ENCODE data around the gene CNTN5.

Gene CNTN5

DNA sequence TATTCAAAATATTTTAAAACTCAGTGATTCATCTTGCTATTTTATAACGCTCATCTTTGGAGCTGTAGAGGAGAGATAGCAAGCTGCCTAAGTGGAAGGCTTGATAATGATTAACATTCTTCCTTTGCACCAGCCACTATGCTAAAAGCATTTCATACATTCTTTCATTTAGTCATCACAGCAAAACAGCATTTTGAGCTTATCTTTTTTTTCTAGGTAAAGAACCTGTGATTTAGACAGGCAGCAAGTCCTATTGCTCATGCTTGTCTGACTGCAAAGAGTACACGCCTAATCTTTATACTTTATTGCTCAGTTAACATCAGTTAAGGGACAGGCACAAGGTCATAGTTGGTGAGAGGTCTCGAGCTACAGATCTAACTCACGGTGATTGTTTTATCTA is 953.2 kb downstream of the CNTN5 start:
- DNase-seq, result no peak

- DNase-seq, result no peak
Observed at GRCh38 chr11:99979042-99979441, 958.3 kb downstream of the CNTN5 start.

DNA sequence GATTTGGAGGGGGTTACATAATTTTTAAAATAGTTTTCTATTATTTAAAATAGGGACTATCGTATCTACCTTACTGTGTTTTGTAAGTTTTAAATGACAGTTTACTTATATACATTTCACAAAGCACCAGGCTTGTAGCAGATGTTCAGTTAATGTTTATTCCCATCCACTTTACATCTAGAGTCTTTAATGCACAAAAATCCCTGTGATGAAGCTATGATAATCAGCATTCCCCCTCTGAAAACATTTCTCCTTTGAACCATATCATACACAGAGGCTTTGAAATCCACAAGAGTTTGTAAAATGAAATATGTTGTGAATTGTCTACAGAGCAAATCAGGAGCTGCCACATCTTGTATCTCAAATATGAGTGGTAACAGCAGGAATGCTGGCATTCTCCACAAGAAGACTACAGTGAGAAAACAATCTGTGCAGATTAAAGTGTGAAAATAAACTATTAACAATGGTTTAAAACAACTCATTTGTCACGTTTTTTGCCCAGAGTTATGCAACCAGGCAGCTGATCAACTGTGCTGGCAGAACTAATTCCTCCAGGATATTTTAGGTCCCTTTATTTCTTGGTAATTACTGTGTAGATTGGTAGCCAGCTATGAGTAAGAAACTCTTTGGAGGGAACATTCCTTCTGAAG is 967.2 kb downstream of the CNTN5 start:
- DNase-seq, result no peak

DNA sequence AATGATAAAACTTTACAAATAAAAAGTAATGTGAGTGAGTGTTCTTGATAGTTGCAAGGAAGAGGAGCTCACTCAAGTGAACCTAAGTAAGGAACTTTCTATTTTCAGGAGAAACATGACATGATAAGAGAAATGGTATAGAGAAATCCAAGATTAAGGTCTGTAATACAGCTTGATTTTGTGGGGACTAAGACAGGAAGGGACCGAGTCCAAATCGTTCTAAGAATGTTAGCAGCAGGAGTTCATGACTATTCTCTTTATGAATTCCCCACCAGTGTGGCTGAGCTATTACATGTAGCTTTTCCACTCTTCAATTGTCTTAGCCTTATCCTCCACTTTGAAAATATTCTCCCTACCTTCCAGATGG is 967.7 kb downstream of the CNTN5 start:
- no peak for DNase-seq

DNA sequence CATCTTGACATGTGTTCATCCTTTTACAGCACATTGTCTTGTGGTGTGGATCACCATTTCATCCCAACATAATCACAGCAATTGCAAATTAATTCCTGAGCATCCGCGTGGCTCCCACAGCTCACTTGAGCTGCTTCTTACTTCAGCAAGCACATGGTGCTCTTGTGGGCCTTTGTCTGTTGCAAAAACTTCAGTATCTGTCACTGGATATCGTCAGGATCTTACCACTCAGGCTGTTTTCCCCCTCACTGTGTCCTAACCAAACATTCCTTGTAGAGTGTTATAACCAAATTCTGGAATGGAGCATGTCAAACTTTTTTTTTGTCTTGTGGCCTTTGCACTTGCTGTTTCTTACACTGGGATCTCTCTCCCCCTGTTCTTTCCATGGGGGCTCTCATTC is 983.2 kb downstream of the CNTN5 start:
- no peak for DNase-seq

- DNase-seq, result no peak
Observed at GRCh38 chr11:100004541-100004940, 983.8 kb downstream of the CNTN5 start.

DNA sequence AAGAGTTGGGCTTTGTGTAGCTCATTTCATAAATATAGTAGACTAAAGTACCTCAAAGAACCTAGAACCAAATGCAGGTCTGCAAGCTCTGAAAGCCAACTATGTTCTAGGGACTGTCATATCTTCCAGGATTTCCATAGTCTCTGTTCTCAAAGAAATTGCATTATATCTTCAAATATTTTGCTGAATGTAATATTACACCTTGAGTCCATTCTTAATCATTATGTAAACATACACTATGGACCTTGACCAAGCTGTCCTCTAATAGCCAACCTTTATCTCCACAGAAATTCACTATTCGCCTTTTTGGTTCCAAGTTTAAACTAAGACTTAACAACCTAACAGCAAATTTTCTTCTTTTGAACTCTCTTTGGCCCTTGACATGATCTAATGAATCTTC is 987.7 kb downstream of the CNTN5 start:
- no peak for DNase-seq

- no peak for DNase-seq
Observed at GRCh38 chr11:100009728-100010127, 989.0 kb downstream of the CNTN5 start.

GRCh38 chr11:100010393-100010792 is 989.6 kb downstream of the CNTN5 start:
- DNase-seq, result no peak

DNA sequence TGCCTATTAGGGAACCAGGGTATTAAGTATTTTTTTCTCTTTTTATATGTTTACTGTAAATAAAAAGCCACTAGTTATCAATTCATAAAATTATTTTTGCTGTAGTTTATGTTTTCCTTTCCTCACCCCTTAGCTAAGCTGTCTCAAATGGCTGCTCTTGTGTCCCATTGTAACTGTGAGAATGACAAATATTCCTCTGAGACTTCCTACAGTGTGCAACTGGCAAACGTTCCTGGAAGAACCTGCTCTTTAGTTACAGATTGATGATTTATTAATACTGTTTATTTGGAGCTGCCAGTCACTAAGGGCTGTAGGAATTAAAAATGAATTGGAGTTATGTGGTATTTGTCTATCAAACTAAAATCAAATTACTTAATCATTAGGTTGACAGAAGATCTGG is 990.9 kb downstream of the CNTN5 start:
- no peak for DNase-seq

DNA sequence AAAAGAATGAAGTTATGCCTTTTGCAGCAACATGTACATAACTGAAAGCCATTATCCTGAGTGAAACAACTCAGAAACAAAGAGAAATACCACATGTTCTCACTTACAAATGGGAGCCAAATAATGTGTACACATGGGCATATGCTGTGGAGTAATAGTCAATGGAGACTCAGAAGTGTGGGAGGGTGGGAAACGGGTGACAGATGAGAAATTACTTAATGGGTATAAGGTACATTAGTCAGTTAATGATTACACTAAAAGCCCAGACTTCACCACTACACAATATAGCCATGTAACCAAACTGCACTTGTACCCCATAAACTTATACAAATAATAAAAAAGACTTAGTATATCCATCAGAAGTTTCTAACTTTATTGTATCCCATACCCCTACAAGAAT is 992.3 kb downstream of the CNTN5 start:
- DNase-seq, result no peak

DNA sequence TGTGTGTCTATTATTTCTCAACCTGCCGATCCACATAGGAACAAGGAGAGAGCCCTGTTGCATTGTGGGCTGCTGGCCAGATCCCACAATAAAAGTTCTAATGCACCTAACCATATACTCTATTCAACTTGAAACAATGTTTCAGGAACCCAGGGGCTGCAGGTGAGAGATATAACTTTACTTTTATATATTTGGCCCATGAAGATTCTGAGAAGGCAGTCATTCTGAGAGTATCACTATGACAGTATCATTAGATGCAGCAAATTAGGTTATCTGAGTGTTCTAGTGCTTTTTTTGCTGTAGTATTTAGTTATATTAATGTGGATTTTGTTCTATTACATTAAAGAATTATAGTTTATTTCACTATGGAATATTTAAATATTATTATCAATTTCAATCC is 1011.2 kb downstream of the CNTN5 start:
- no peak for DNase-seq

DNA sequence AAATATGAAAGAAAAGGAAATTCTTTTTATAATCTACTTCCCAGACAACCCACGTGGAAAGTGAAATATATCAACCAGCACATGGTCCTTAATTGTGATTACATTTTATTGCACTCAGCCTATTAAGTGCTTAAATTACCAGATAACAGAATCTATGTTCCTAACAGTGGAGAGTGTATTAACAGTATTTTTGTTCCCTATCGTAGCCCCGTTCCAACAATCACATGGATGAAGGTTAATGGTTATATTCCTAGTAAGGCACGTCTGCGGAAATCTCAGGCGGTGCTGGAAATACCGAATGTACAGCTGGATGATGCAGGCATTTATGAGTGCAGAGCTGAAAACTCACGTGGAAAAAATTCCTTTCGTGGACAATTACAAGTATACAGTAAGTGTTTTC is 1040.3 kb downstream of the CNTN5 start:
- DNase-seq, result no peak

DNA sequence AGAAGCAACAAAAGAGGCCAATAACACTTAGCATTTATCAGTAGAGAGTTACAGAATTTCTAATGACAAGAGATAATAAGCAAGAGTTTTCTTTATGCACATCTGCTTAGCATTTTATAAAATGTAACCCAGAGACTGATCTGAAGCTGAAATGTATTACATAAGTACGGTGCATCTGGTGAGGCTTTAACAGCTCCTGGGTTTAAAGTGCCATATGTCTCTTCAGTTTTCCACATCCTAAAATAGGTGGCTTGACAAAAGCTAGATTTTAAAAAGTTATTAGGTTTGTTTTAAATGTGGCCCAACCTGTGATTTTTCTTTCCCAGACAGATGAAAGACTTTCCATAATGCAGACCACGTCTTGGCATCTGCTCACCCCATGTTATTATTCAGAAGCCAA is 1045.7 kb downstream of the CNTN5 start:
- DNase-seq, result no peak

- DNase-seq, result no peak
Observed at GRCh38 chr11:100068116-100068515, 1047.4 kb downstream of the CNTN5 start.

- no peak for DNase-seq
Observed at GRCh38 chr11:100072131-100072530, 1051.4 kb downstream of the CNTN5 start.

DNA sequence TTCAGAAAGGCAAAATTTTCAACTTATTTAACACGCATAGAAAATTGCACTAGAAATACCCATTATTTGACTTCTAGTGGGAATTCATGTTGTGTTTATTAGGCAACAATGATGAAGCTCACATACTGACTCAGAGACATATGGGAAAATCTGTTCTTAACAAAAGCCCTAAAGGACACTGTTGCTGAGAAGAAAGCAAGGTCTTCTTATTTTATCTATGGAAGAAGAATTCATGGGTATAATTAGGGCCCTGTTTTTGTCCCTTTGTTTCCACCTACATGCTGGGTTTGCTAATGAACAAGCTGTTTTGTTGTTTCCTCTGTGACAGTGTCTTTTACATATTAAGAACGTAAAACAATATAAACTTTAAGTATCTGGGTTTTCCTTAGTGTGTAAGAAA is 1059.6 kb downstream of the CNTN5 start:
- no peak for DNase-seq

- DNase-seq, result no peak
Observed at GRCh38 chr11:100080821-100081220, 1060.1 kb downstream of the CNTN5 start.

DNA sequence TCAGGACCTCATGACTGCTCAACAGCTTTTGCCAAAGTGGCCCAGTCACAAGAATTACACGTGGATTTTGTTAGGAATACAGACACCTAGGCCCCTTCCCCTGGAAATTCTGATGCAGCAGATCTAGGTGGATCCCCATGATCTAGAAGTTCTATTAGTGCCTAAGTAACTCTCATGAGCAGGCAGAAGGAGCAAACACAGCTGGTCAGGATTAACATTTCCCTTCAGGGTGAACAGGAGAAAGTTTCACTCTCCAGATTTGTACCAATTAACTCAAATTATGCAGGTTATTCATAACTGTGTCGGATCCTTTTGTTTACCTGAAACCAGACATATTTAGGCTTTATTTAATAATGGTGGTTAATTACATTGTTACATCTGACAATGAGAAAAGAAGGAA is 1072.9 kb downstream of the CNTN5 start:
- DNase-seq, result no peak

DNA sequence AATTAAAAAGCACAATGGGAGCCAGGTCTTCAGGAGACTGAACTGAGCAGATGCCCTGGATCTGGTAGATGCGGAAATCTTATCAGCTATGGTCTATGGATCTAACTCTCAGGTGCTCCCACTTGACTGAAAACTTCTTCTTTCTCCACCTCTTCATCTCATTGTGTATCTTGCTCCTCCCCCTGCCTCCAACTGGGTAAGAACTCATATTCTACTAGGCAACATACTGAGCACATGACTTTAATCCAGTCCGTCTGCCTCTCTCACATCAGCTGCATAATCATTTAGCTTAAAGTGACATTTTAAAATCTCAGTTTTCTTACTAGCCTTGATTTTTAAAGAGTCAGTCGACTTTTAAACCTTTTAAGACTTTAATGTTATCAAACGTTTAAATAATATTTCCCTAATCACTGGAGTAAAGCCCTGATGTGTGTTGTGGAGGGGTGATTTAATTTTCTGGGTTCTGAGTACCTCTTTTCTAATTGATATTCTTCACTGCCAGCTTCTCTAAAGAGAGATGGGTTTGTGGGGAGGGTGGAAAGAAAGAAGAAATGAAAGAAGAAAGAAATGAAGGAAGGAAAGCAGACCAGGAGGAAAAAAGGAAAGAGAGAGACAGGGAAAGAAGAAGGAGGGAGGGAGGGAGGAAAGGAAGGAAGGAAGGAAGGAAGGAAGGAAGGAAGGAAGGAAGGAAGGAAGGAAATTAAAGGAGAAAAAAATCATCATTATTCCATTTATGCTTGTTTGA is 1073.5 kb downstream of the CNTN5 start:
- no peak for DNase-seq

GRCh38 chr11:100095809-100096208 is 1075.1 kb downstream of the CNTN5 start:
- no peak for DNase-seq

- no peak for DNase-seq
Observed at GRCh38 chr11:100098560-100098959, 1077.8 kb downstream of the CNTN5 start.

- no peak for DNase-seq
Observed at GRCh38 chr11:100105255-100105981, 1084.7 kb downstream of the CNTN5 start.

GRCh38 chr11:100105982-100106358 is 1085.2 kb downstream of the CNTN5 start:
- no peak for DNase-seq

Data from CD4-positive, alpha-beta T cell treated with Interleukin-4 for 1 hour (primary cell).